GM19025 (cell line): ENCODE results near the gene GPR183.
"Not testable (repeated sequence)": the region's sequence is repeated elsewhere in the genome, so short reads cannot be mapped to it uniquely, and the experiment has no call there.

ENCODE experiments used
- ATAC-seq: cut with Tn5 transposase; IDR thresholded peaks from one replicate; pipeline ENCODE4 v1.9.1; 2021; ENCODE audit warnings: mild to moderate bottlenecking, low read depth, moderate library complexity; ENCODE audit not compliant: unreplicated experiment

GPR183 gene

GRCh38 chr13:99251921-99252320, 55.3 kb downstream of the GPR183 start:
- ATAC-seq, result no peak

DNA sequence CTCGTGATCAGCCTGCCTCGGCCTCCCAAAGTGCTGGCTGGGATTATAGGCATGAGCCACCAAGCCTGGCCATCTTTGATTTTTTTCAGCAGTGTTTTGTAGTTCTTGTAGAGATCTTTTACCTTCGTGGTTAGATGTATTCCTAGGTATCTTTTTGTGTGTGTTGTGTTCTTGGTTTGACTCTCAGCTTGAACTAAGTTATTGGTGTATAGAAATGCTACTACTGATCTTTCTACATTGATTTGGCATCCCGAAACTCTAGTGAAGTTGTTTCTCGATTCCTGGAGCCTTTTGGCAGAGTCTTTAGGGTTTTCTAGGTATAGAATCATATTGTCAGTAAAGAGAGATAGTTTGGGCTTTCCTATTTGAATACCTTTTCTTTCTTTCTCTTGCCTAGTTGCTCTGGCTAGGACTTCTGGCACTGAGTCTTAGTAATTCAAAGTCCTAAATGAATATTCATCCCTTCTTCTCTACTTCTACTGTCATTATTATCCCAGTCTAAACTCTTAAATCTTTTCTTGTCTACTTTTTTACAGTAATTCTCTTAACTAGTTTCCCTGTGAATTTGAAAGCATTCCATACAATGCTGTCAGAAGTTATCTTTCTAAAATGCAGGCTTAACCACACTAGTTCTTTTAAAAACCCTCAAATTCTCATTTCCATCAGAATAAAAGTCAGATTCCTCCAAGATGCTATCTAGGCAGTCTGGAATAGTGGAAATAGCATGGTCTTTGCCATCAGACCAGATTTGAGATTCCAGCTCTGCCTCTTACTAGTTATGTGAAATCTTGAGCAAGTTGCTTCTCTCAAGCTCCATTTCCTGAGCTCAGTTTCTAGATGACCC, 56.0 kb downstream of the GPR183 start:
- no peak for ATAC-seq

DNA sequence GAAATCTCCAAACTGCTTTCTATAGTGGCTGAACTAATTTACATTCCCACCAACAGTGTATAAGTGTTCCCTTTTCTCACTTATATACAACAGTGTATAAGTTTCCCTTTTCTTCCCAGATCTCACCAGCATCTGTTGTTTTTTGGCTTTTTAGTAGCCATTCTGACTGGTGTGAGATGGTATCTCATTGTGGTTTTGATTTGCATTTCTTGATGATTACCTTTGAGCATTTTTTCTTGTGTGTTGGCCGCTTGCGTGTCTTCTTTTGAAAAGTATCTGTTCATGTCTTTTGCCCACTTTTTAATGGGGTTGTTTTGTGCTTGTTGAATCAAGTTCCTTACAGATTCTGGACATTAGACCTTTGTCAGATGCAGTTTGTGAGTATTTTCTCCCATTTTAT, 57.6 kb downstream of the GPR183 start:
- not testable (repeated sequence) for ATAC-seq

DNA sequence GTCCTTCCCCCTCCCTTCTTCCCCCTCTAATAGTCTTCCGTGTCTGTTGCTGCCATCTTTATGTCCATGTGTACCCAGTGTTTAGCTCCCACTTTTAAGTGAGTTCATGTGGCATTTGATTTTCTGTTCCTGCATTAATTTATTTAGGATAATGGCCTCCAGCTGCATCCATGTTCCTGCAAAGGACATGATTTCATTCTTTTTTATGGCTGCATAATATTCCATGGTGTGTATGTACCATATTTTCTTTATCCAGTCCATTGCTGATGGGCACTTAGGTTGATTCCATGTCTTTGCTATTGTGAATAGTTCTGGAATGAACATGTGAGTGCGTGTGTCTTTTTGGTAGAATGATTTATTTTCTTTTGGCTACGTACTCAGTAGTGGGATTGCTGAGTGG, 58.0 kb downstream of the GPR183 start:
- not testable (repeated sequence) for ATAC-seq

- ATAC-seq, result no peak
Measured at GRCh38 chr13:99246100-99246499, 61.1 kb downstream of the GPR183 start.
